Upper lobe of left lung (tissue), 4 donors: Measurements from ENCODE around the gene UBE2E2.

Experiments used
- POLR2A ChIP-seq, 4 donors: fragments of 450-650 bp; IDR thresholded peaks; one replicate each; pipeline ENCODE4 v1.5.1; 2016 to 2017; ENCODE audit warnings: antibody characterized with exemption in 4 of 4, mild to moderate bottlenecking in 2 of 4
- POLR2AphosphoS5 ChIP-seq, 2 donors: sonication (generic); formaldehyde crosslinking; IDR thresholded peaks; one replicate each; pipeline ENCODE4 v1.5.1; 2017; ENCODE audit warnings: antibody characterized with exemption in 2 of 2
- TF ChIP-seq, protein P1 (sequence below), 6 experiments: fragments of 450-650 bp in 4 of 6; fragments of 200-600 bp in 2 of 6; sonication (generic) in 2 of 6; IDR thresholded peaks; one replicate each; pipeline ENCODE4 v1.5.1; 2016 to 2019; ENCODE audit warnings: antibody characterized with exemption in 6 of 6

DNA sequence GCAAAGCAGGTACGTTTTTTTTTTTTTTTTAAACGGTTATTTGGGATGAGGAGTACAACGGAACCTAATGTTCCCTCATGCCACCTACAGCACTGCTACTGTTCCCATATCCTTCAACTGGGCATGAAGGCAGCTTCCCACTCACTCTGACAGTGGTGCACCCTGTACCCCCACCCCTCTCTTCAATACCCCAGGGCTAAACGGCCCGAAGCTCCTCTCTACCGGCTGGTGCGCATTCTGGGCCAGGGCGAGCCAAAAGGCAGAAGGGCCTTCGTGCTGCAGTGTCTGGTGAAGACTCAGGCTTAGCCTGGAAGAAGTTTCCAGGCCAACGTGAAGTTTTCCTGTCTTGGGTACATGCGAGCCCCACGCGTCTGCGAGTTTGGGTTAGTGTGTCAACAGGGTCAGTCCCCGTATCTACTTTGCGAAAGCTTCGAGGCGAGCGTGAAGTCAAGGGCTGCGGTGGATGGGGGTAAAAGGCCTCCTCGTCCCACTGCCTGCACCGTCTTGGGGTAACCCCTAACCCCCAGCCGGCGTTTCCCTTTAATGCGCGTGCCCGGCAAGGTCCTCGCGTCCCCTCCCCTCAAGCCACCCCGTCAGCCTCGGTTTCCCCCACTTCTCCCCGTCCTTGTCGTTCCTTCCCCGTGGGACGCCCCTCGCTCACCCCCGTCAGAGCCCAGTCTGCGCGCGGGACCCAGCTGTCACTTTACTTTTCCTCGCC lies 765 bp upstream of the UBE2E2 start:
- TF ChIP-seq, protein P1, sequence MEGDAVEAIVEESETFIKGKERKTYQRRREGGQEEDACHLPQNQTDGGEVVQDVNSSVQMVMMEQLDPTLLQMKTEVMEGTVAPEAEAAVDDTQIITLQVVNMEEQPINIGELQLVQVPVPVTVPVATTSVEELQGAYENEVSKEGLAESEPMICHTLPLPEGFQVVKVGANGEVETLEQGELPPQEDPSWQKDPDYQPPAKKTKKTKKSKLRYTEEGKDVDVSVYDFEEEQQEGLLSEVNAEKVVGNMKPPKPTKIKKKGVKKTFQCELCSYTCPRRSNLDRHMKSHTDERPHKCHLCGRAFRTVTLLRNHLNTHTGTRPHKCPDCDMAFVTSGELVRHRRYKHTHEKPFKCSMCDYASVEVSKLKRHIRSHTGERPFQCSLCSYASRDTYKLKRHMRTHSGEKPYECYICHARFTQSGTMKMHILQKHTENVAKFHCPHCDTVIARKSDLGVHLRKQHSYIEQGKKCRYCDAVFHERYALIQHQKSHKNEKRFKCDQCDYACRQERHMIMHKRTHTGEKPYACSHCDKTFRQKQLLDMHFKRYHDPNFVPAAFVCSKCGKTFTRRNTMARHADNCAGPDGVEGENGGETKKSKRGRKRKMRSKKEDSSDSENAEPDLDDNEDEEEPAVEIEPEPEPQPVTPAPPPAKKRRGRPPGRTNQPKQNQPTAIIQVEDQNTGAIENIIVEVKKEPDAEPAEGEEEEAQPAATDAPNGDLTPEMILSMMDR (IDR thresholded peaks at IDR 0.05) = no peak
- TF ChIP-seq POLR2AphosphoS5 (IDR thresholded peaks at IDR 0.05) (no peak), POLR2A (IDR thresholded peaks at IDR 0.05) (no peak)
